ENCODE measurements around the gene COL19A1. TPM values are rescaled to one million over a fixed set of nuclear protein-coding genes. Genes with fewer than 3 reads are reported as not detected.

COL19A1 gene
- polyA plus RNA-seq, 1 donor (not counting 4 experiments of a cell fraction or from before 2014, with no cell fraction given): not detected

DNA sequence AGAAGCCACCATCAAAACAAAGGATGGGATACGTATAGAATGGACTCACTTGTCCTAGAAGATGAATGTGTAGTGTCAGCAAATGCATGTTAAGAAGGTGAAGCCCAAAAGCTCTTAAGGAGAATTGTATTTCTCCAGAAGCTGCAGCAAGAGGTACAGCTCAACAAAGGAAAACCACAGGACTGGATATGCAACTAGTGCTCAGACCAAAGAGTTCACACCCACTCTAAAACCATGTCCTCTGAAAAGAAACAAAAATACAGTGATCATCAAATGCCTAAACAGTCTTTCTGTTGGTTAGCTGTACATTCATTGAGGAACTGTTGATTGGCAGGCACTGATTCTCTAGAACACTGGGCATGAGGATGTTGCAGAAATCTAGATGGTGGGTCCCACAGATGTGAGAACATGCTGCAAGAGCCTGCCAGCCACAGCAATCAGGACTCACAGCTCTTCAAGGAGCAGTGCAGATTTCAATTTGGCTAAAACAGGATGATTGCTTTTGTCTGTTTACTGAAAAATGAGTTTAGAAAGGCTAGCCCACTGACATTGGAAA is 342.0 kb downstream of the COL19A1 start:
- Histone ChIP-seq H3K9me3 (ENCODE audit: control insufficient read depth, low read depth, low read length) (no peaks in the 10 kb centered on the region), H3K36me3 (ENCODE audit: control insufficient read depth in 2 of 2, extremely low read depth in 1 of 2, insufficient read depth in 2 of 2, low read length in 2 of 2) (no peaks in the 10 kb centered on the region), H3K4me2 (ENCODE audit: control insufficient read depth, extremely low read depth, insufficient read depth, low read depth, low read length) (no peak overlapping the region), H3K79me2 (ENCODE audit: control insufficient read depth, insufficient read depth, low read length) (no peaks in the 10 kb centered on the region), H4K20me1 (ENCODE audit: control insufficient read depth, extremely low read depth, insufficient read depth, low read length) (no peaks in the 10 kb centered on the region), H3K4me1 (ENCODE audit: control insufficient read depth, extremely low read depth, insufficient read depth, low read length) (no peaks in the 10 kb centered on the region), H3K4me3 (ENCODE audit: control insufficient read depth in 2 of 3, extremely low read depth in 1 of 3, insufficient read depth in 2 of 3, low read depth in 1 of 3, low read length in 3 of 3) (no peak overlapping the region), H2AFZ (ENCODE audit: control insufficient read depth, low read length) (no peak overlapping the region), H3K9ac (ENCODE audit: control insufficient read depth, extremely low read depth, insufficient read depth, low read length) (no peak overlapping the region), H3K27me3 (ENCODE audit: control insufficient read depth, extremely low read depth, insufficient read depth, low read length) (peaks cover 3% of the 10 kb centered on the region), H3K9me1 (ENCODE audit: control insufficient read depth, extremely low read depth, insufficient read depth, low read length) (no peaks in the 10 kb centered on the region), H3K27ac (ENCODE audit: control insufficient read depth, insufficient read depth, low read length) (no peak overlapping the region)
- FAIRE-seq (no peak), DNase-seq (ENCODE audit: low read depth, low spot score) (no peak)
- TF ChIP-seq, protein P1, sequence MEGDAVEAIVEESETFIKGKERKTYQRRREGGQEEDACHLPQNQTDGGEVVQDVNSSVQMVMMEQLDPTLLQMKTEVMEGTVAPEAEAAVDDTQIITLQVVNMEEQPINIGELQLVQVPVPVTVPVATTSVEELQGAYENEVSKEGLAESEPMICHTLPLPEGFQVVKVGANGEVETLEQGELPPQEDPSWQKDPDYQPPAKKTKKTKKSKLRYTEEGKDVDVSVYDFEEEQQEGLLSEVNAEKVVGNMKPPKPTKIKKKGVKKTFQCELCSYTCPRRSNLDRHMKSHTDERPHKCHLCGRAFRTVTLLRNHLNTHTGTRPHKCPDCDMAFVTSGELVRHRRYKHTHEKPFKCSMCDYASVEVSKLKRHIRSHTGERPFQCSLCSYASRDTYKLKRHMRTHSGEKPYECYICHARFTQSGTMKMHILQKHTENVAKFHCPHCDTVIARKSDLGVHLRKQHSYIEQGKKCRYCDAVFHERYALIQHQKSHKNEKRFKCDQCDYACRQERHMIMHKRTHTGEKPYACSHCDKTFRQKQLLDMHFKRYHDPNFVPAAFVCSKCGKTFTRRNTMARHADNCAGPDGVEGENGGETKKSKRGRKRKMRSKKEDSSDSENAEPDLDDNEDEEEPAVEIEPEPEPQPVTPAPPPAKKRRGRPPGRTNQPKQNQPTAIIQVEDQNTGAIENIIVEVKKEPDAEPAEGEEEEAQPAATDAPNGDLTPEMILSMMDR (optimal IDR thresholded peaks at IDR 0.05 in 1 of 3, IDR thresholded peaks at IDR 0.05 in 1 of 3, conservative IDR thresholded peaks at IDR 0.05 in 1 of 3; ENCODE audit: extremely low read depth in 1 of 3, insufficient read depth in 2 of 3, low read length in 3 of 3): no peak
- TF ChIP-seq EZH2 (IDR thresholded peaks at IDR 0.05; ENCODE audit: low read length): no peak
- dilution Hi-C loops (cut with MboI; ENCODE audit: extremely low pct_ligation_motif_present, low sequenced_read_pairs): no loop called here

DNA sequence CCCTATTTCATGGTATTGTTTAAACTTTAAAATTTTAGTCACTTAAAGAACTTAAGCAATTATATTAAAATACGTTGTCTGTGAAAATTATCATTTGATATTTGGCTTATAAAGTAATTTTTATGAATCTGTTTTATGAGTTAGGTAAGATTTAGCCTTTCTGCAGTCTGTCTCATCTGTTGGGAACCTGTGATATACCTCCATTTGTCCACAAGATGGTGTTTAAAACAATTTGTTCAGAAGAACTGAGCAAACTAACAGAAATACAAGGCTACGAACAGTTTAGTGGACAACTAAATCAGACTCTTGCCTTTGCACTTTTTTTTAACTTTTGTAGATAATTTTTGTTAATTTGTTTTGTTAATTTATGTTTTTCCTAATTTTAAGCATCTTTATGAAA is 344.1 kb downstream of the COL19A1 start:
- FAIRE-seq: no peak
- H3K9me1 ChIP-seq (ENCODE audit: control insufficient read depth, extremely low read depth, insufficient read depth, low read length): no peaks in the 10 kb centered on the region
- H4K20me1 ChIP-seq (ENCODE audit: control insufficient read depth, extremely low read depth, insufficient read depth, low read length): no peaks in the 10 kb centered on the region
- H3K9me3 ChIP-seq (ENCODE audit: control insufficient read depth, low read depth, low read length): no peaks in the 10 kb centered on the region
- H3K36me3 ChIP-seq (ENCODE audit: control insufficient read depth in 2 of 2, extremely low read depth in 1 of 2, insufficient read depth in 2 of 2, low read length in 2 of 2): no peaks in the 10 kb centered on the region
- DNase-seq (ENCODE audit: low read depth, low spot score): no peak
- H3K27me3 ChIP-seq (ENCODE audit: control insufficient read depth, extremely low read depth, insufficient read depth, low read length): peaks cover 5% of the 10 kb centered on the region
- no peaks in the 10 kb centered on the region for H3K4me1 ChIP-seq (ENCODE audit: control insufficient read depth, extremely low read depth, insufficient read depth, low read length)
- H3K79me2 ChIP-seq (ENCODE audit: control insufficient read depth, insufficient read depth, low read length): no peaks in the 10 kb centered on the region
- H3K4me3 ChIP-seq (ENCODE audit: control insufficient read depth in 2 of 3, extremely low read depth in 1 of 3, insufficient read depth in 2 of 3, low read depth in 1 of 3, low read length in 3 of 3): no peak overlapping the region
- dilution Hi-C loops (cut with MboI; ENCODE audit: extremely low pct_ligation_motif_present, low sequenced_read_pairs): no loop called here
- H3K27ac ChIP-seq (ENCODE audit: control insufficient read depth, insufficient read depth, low read length): no peak overlapping the region
- no peak overlapping the region for H3K4me2 ChIP-seq (ENCODE audit: control insufficient read depth, extremely low read depth, insufficient read depth, low read depth, low read length)
- TF ChIP-seq EZH2 (IDR thresholded peaks at IDR 0.05; ENCODE audit: low read length): no peak
- TF ChIP-seq, protein P1 (optimal IDR thresholded peaks at IDR 0.05 in 1 of 3, IDR thresholded peaks at IDR 0.05 in 1 of 3, conservative IDR thresholded peaks at IDR 0.05 in 1 of 3; ENCODE audit: extremely low read depth in 1 of 3, insufficient read depth in 2 of 3, low read length in 3 of 3): peak in 1 of 3 experiments; percentile 16
- H3K9ac ChIP-seq (ENCODE audit: control insufficient read depth, extremely low read depth, insufficient read depth, low read length): no peak overlapping the region
- H2AFZ ChIP-seq (ENCODE audit: control insufficient read depth, low read length): no peak overlapping the region

Data from keratinocyte (primary cell).